GM12878 (cell line): ENCODE data around the gene TMEM135. TPM values are rescaled to one million over a fixed set of nuclear protein-coding genes. Genes with fewer than 3 reads are reported as not detected.
A peak's percentile ranks its signal among the peaks of the same experiment; 100 is the strongest.
"Not testable (repeated sequence)": the region's sequence is repeated elsewhere in the genome, so short reads cannot be mapped to it uniquely, and the experiment has no call there.

Source experiments
- ATAC-seq: fragments of 200-7000 bp; cut with Tn5 transposase; 3 replicates; pipeline ENCODE4 v1.9.1; 2020; ENCODE audit warnings: mild to moderate bottlenecking, moderate library complexity
- BruUV-seq: library from RNA; stranded (reverse); fragments of 400-500 nt; replicated peaks from 2 replicates; lab custom pipeline; 2021; lab: Mats Ljungman, UMichigan
- CTCF ChIA-PET: fragments of 300-600 bp; sonication (Branson Sonifier 250); formaldehyde crosslinking; extraction: SDS; loops from one replicate; lab custom pipeline; 2021; ENCODE audit warnings: inconsistent platforms; lab: Yijun Ruan, JAX
- POLR2A ChIA-PET: fragments of 350-600 bp; formaldehyde crosslinking; extraction: SDS; loops from one replicate; lab custom pipeline; 2021; ENCODE audit warnings: inconsistent platforms; lab: Charles Lee
- RAD21 ChIA-PET: fragments of 300-600 bp; sonication (Branson Sonifier 250); formaldehyde crosslinking; loops from one replicate; lab custom pipeline; 2023; ENCODE audit warnings: antibody characterized with exemption; ENCODE audit not compliant: unreplicated experiment; lab: Charles Lee
- SMC1A ChIA-PET: fragments of 300-600 bp; sonication (Branson Sonifier 250); formaldehyde crosslinking; loops from one replicate; lab custom pipeline; 2023; ENCODE audit not compliant: unreplicated experiment, uncharacterized antibody; lab: Charles Lee
- DNase-seq: peaks from one replicate; pipeline ENCODE4 v3.0.0-alpha.2; 2011; ENCODE audit warnings: low read depth, low spot score
- FAIRE-seq: peaks from 3 replicates; lab custom pipeline; 2011; peaks lifted over from hg19 to GRCh38; lab: Jason Lieb, UNC
- H2AFZ ChIP-seq: 2 replicates; pipeline ENCODE4 v1.6.0; 2011; ENCODE audit warnings: low read depth, low read length, control low read depth; ENCODE audit not compliant: control insufficient read depth
- H3K27ac ChIP-seq: 2 replicates; pipeline ENCODE4 v1.5.1; 2011; ENCODE audit warnings: control low read depth; ENCODE audit not compliant: control insufficient read depth, insufficient read depth
- H3K27me3 ChIP-seq, 2 experiments: replicated peaks in 1 of 2; 2 replicates each; pipeline versions ENCODE4 v1.6.0 to v1.6.1; 2011; ENCODE audit warnings: low read length in 1 of 2; ENCODE audit not compliant: control insufficient read depth in 2 of 2, insufficient read depth in 2 of 2
- H3K36me3 ChIP-seq, 2 experiments: 2 replicates each; pipeline ENCODE4 v1.5.1; 2011; ENCODE audit warnings: low read length in 1 of 2; ENCODE audit not compliant: control insufficient read depth in 2 of 2, insufficient read depth in 2 of 2
- H3K4me1 ChIP-seq: 2 replicates; pipeline ENCODE4 v1.6.1; 2011; ENCODE audit warnings: mild to moderate bottlenecking, low read length, moderate library complexity, mixed read lengths; ENCODE audit not compliant: control insufficient read depth, insufficient read depth
- H3K4me2 ChIP-seq: 2 replicates; pipeline ENCODE4 v1.6.0; 2011; ENCODE audit warnings: control low read depth; ENCODE audit not compliant: control insufficient read depth, insufficient read depth
- H3K4me3 ChIP-seq: fragments of 200-600 bp; sonication (generic); 2 replicates; pipeline ENCODE4 v1.5.1; 2016
- H3K79me2 ChIP-seq: 2 replicates; pipeline ENCODE4 v1.6.0; 2011; ENCODE audit warnings: low read length; ENCODE audit not compliant: control insufficient read depth, insufficient read depth
- H3K9ac ChIP-seq: 2 replicates; pipeline ENCODE4 v1.8.0; 2011; ENCODE audit warnings: low read length, control low read depth, mixed read lengths; ENCODE audit not compliant: control insufficient read depth, insufficient read depth
- H3K9me3 ChIP-seq: replicated peaks from 3 replicates; pipeline ENCODE4 v1.5.1; 2011; ENCODE audit warnings: mild to moderate bottlenecking, low read length; ENCODE audit not compliant: control insufficient read depth, insufficient read depth
- H4K20me1 ChIP-seq: 2 replicates; pipeline ENCODE4 v1.6.0; 2011; ENCODE audit not compliant: control insufficient read depth, insufficient read depth
- E2F8 ChIP-seq: fragments of 450-650 bp; IDR thresholded peaks from 2 replicates; pipeline ENCODE4 v1.6.1; 2018; ENCODE audit warnings: mild to moderate bottlenecking, low read depth, moderate library complexity; ENCODE audit not compliant: partially characterized antibody
- RAD21 ChIP-seq: IDR thresholded peaks from 2 replicates; pipeline ENCODE4 v1.6.1; 2011; ENCODE audit warnings: mild to moderate bottlenecking, low read depth, low read length, moderate library complexity; ENCODE audit not compliant: insufficient read depth
- RCOR1 ChIP-seq: conservative IDR thresholded peaks from 2 replicates; pipeline ENCODE4 v1.6.1; 2012; ENCODE audit warnings: low read depth, low read length, improper control_type of control experiment
- STAT1 ChIP-seq: fragments of 450-650 bp; conservative IDR thresholded peaks from 2 replicates; pipeline ENCODE4 v1.6.1; 2014; ENCODE audit warnings: antibody characterized with exemption, mild to moderate bottlenecking
- TCF7 ChIP-seq: IDR thresholded peaks from 2 replicates; pipeline ENCODE4 v1.6.1; 2014; ENCODE audit warnings: antibody characterized with exemption, borderline replicate concordance
- ZZZ3 ChIP-seq: IDR thresholded peaks from 2 replicates; pipeline ENCODE4 v1.6.1; 2011; ENCODE audit warnings: low read depth; ENCODE audit not compliant: control insufficient read depth, insufficient read length
- WGBS: methylation state at CpG from one replicate; pipeline ENCODE4 v1.1.6; 2016; ENCODE audit warnings: low lambda C conversion rate; ENCODE audit not compliant: insufficient replicate concordance, insufficient coverage; ENCODE audit errors: missing lambda C conversion rate; 5-methylcytosine and 5-hydroxymethylcytosine counted together
- in situ Hi-C: fragments of 300-500 bp; cut with MboI; formaldehyde crosslinking; loops from 9 replicates; pipeline ENCODE4 v1.14.3; 2018; ENCODE audit warnings: mixed read lengths
- intact Hi-C: fragments of 100-400 bp; cut with micrococcal nuclease; formaldehyde crosslinking; loops from one replicate; pipeline ENCODE4 v1.14.2; 2022; ENCODE audit not compliant: unreplicated experiment
- polyA plus RNA-seq, 11 experiments: library from polyadenylated mRNA; depleted of rRNA in 4 of 11; unstranded in 6 of 11; stranded (reverse) in 5 of 11; fragments of >200 nt; fragmentation: Nextera tagmentation in 4 of 11; fragmentation: Illumina TruSeq in 1 of 11; extraction: Ambion mirVana in 4 of 11; extraction: Trizol in 1 of 11; gene quantifications; 1 replicate in 1 of 11; 2 replicates in 10 of 11; pipeline versions ENCODE4 v1.2.1 to v1.2.3, GENCODE V29; 2011 to 2016; ENCODE audit warnings: inconsistent platforms in 2 of 11, missing spikeins in 2 of 11, low read depth in 1 of 11
- total RNA-seq, 4 experiments: library from RNA; depleted of rRNA in 3 of 4; stranded (reverse); fragments of >200 nt in 3 of 4; fragmentation: Illumina TruSeq in 1 of 4; extraction: Trizol in 1 of 4; gene quantifications; 2 replicates each; pipeline versions ENCODE4 v1.2.1 to v1.2.3, GENCODE V29; 2013 to 2021

Gene TMEM135
- total and polyA plus RNA-seq, 10 of the 15 experiments (the other 5 are each of a cell fraction or from before 2014, with no cell fraction given) = 7.2 to 117 (median 12.9) TPM

GRCh38 chr11:86999859-87000753 is 37.6 kb upstream of the TMEM135 start:
- H3K4me1 ChIP-seq = no peaks in the 10 kb centered on the region
- no peak overlapping the region for H2AFZ ChIP-seq
- no peaks in the 10 kb centered on the region for H4K20me1 ChIP-seq
- POLR2A ChIA-PET = no interaction called here
- H3K27me3 ChIP-seq = no peaks in the 10 kb centered on the region
- ATAC-seq (no peak), DNase-seq (no peak), FAIRE-seq (no peak)
- RAD21 ChIA-PET = no interaction called here
- in situ Hi-C loops = no loop called here
- 42% methylated on average over 5 of the region's 5 CpGs for WGBS
- H3K79me2 ChIP-seq = no peaks in the 10 kb centered on the region
- no peaks in the 10 kb centered on the region for H3K36me3 ChIP-seq
- H3K9me3 ChIP-seq = no peaks in the 10 kb centered on the region
- H3K4me2 ChIP-seq = no peak overlapping the region
- H3K9ac ChIP-seq = no peak overlapping the region
- SMC1A ChIA-PET = interaction anchor here (0.7 to 1.2 kb wide), 3 partner anchors 10 to 288 kb away, joined by 3 read pairs; no protein-coding TSS in a partner anchor
- no peak overlapping the region for H3K27ac ChIP-seq
- no peak for TF ChIP-seq TCF7
- no peak for TF ChIP-seq STAT1
- intact Hi-C loops = no loop called here
- CTCF ChIA-PET = interaction anchor here (1.0 kb wide), 1 partner anchor 425 kb away, joined by 3 read pairs; no protein-coding TSS in a partner anchor
- no TSS peak for BruUV-seq
- H3K4me3 ChIP-seq = no peak overlapping the region

GRCh38 chr11:87002918-87003317 is 34.8 kb upstream of the TMEM135 start:
- POLR2A ChIA-PET = no interaction called here
- FAIRE-seq = no peak
- no peaks in the 10 kb centered on the region for H3K4me1 ChIP-seq
- no peak overlapping the region for H3K27ac ChIP-seq
- H3K79me2 ChIP-seq = no peaks in the 10 kb centered on the region
- DNase-seq = no peak
- H3K4me3 ChIP-seq = no peak overlapping the region
- CTCF ChIA-PET = interaction anchor here (0.9 kb wide), 1 partner anchor 418 kb away, joined by 3 read pairs; no protein-coding TSS in a partner anchor
- RAD21 ChIA-PET = no interaction called here
- H3K36me3 ChIP-seq = no peaks in the 10 kb centered on the region
- WGBS = 32% methylated on average over 1 of the region's 1 CpG
- no TSS peak for BruUV-seq
- H3K9me3 ChIP-seq = no peaks in the 10 kb centered on the region
- no peak overlapping the region for H3K4me2 ChIP-seq
- SMC1A ChIA-PET = no interaction called here
- in situ Hi-C loops (no loop called here), intact Hi-C loops (no loop called here)
- TF ChIP-seq STAT1 (no peak), RCOR1 (no peak), RAD21 (no peak), ZZZ3 (no peak), E2F8 (no peak)
- no peak overlapping the region for H3K9ac ChIP-seq
- ATAC-seq = peak; percentile 57
- H4K20me1 ChIP-seq = no peaks in the 10 kb centered on the region
- H2AFZ ChIP-seq = no peak overlapping the region
- H3K27me3 ChIP-seq = no peaks in the 10 kb centered on the region

GRCh38 chr11:87004281-87004680 is 33.5 kb upstream of the TMEM135 start:
- H2AFZ ChIP-seq, intact Hi-C loops, H3K79me2 ChIP-seq, BruUV-seq, in situ Hi-C loops, ATAC-seq, H3K27me3 ChIP-seq, H4K20me1 ChIP-seq, H3K27ac ChIP-seq, H3K4me3 ChIP-seq, POLR2A ChIA-PET, FAIRE-seq, H3K36me3 ChIP-seq, H3K4me2 ChIP-seq, RAD21 ChIA-PET, CTCF ChIA-PET, DNase-seq, H3K4me1 ChIP-seq, H3K9me3 ChIP-seq, H3K9ac ChIP-seq: not testable (repeated sequence)
- 64% methylated on average over 4 of the region's 4 CpGs for WGBS
- SMC1A ChIA-PET = interaction anchor here (0.7 to 1.2 kb wide), 2 partner anchors 9 to 119 kb away, joined by 3 read pairs; no protein-coding TSS in a partner anchor
